Epidermal melanocyte (primary cell): Measurements from ENCODE around the gene ACSS2.

Source experiments
- DNase-seq: peaks from one replicate; pipeline ENCODE4 v3.0.0; 2011; ENCODE audit warnings: low spot score; ENCODE audit not compliant: insufficient read length

Gene ACSS2

GRCh38 chr20:34876406-34877282, at the start of gene ACSS2:
ACSS2 (plus strand) TSS chr20:34876612; CDS start chr20:34876646, 34 bp downstream.
- DNase-seq = no peak

GRCh38 chr20:34829191-34829590, 47.2 kb upstream of the ACSS2 start:
- DNase-seq = no peak

GRCh38 chr20:34831936-34832335, 44.5 kb upstream of the ACSS2 start:
- no peak for DNase-seq

GRCh38 chr20:34834459-34834893, 41.9 kb upstream of the ACSS2 start:
- DNase-seq = peak; percentile 60

- DNase-seq = no peak
Observed at GRCh38 chr20:34842143-34842542, 34.3 kb upstream of the ACSS2 start.

- DNase-seq = no peak
Observed at GRCh38 chr20:34843421-34843820, 33.0 kb upstream of the ACSS2 start.

- no peak for DNase-seq
Observed at GRCh38 chr20:34848597-34848996, 27.8 kb upstream of the ACSS2 start.

GRCh38 chr20:34849778-34850177, 26.6 kb upstream of the ACSS2 start:
- DNase-seq = no peak

GRCh38 chr20:34850969-34851368, 25.4 kb upstream of the ACSS2 start:
- DNase-seq = no peak

- DNase-seq = no peak
Observed at GRCh38 chr20:34852298-34852697, 24.1 kb upstream of the ACSS2 start.

GRCh38 chr20:34859367-34859766, 17.0 kb upstream of the ACSS2 start:
- DNase-seq = no peak

GRCh38 chr20:34859826-34860545, 16.4 kb upstream of the ACSS2 start:
- no peak for DNase-seq

- DNase-seq = no peak
Observed at GRCh38 chr20:34861386-34862084, 14.9 kb upstream of the ACSS2 start.

- no peak for DNase-seq
Observed at GRCh38 chr20:34862724-34863123, 13.7 kb upstream of the ACSS2 start.

GRCh38 chr20:34863421-34863965, 12.9 kb upstream of the ACSS2 start:
- DNase-seq = no peak

- DNase-seq = no peak
Observed at GRCh38 chr20:34864216-34864615, 12.2 kb upstream of the ACSS2 start.

GRCh38 chr20:34871320-34871926, 5.0 kb upstream of the ACSS2 start:
- DNase-seq = no peak

GRCh38 chr20:34871966-34872621, 4.3 kb upstream of the ACSS2 start:
- no peak for DNase-seq

GRCh38 chr20:34872622-34873224, 3.7 kb upstream of the ACSS2 start, which contains the start of gene GGT7:
GGT7 (minus strand) TSS chr20:34872856; CDS start chr20:34872815, 41 bp downstream.
- peak; percentile 66 for DNase-seq

GRCh38 chr20:34873583-34874093, 2.8 kb upstream of the ACSS2 start:
- no peak for DNase-seq
